MM.1S (cell line): ENCODE data around the gene DOCK4.

Source experiments
- DNase-seq: peaks from one replicate; pipeline ENCODE4 v3.0.0-alpha.2; 2015
- H2AFZ ChIP-seq: fragments of 300-600 bp; sonication (generic); 2 replicates; pipeline ENCODE4 v1.6.0; 2016; ENCODE audit warnings: antibody characterized with exemption, low read length
- H3F3A ChIP-seq: fragments of 300-600 bp; sonication (generic); 2 replicates; pipeline ENCODE4 v1.6.1; 2016; ENCODE audit warnings: mild to moderate bottlenecking, antibody characterized with exemption, low read length, moderate library complexity, mixed read lengths; ENCODE audit not compliant: insufficient read depth
- H3K27ac ChIP-seq: fragments of 300-600 bp; sonication (generic); 2 replicates; pipeline ENCODE4 v1.5.1; 2016; ENCODE audit warnings: mild to moderate bottlenecking, low read length
- H3K27me3 ChIP-seq: fragments of 300-600 bp; sonication (generic); replicated peaks from 2 replicates; pipeline ENCODE4 v1.6.0; 2016; ENCODE audit warnings: low read length; ENCODE audit not compliant: insufficient read depth
- H3K36me3 ChIP-seq: fragments of 300-600 bp; sonication (generic); replicated peaks from 2 replicates; pipeline ENCODE4 v1.6.1; 2016; ENCODE audit warnings: mild to moderate bottlenecking, low read length, mixed read lengths; ENCODE audit not compliant: insufficient read depth
- H3K4me1 ChIP-seq: fragments of 300-600 bp; sonication (generic); 2 replicates; pipeline ENCODE4 v1.6.1; 2016; ENCODE audit warnings: low read length, mixed read lengths
- H3K4me2 ChIP-seq: fragments of 300-600 bp; sonication (generic); 2 replicates; pipeline ENCODE4 v1.6.0; 2016; ENCODE audit warnings: low read depth, low read length
- H3K4me3 ChIP-seq: fragments of 300-600 bp; sonication (generic); 2 replicates; pipeline ENCODE4 v1.5.1; 2016; ENCODE audit warnings: low read length, mixed read lengths
- H3K79me2 ChIP-seq: fragments of 300-600 bp; sonication (generic); 2 replicates; pipeline ENCODE4 v1.6.1; 2016; ENCODE audit warnings: mixed run types, low read length, mixed read lengths
- H3K9ac ChIP-seq: fragments of 300-600 bp; sonication (generic); 2 replicates; pipeline ENCODE4 v1.6.1; 2016; ENCODE audit warnings: low read length, mixed read lengths
- H3K9me2 ChIP-seq: fragments of 300-600 bp; sonication (generic); replicated peaks from 2 replicates; pipeline ENCODE4 v1.6.1; 2016; ENCODE audit warnings: mild to moderate bottlenecking, low read length, mixed read lengths; ENCODE audit not compliant: insufficient read depth
- H3K9me3 ChIP-seq: fragments of 300-600 bp; sonication (generic); replicated peaks from 2 replicates; pipeline ENCODE4 v1.6.1; 2016; ENCODE audit warnings: mild to moderate bottlenecking, low read length, mixed read lengths; ENCODE audit not compliant: insufficient read depth
- H4K20me1 ChIP-seq: fragments of 300-600 bp; sonication (generic); 2 replicates; pipeline ENCODE4 v1.6.1; 2016; ENCODE audit warnings: mild to moderate bottlenecking, low read length, moderate library complexity, mixed read lengths; ENCODE audit not compliant: insufficient read depth
- CTCF ChIP-seq: fragments of 300-600 bp; sonication (generic); IDR thresholded peaks from 2 replicates; pipeline ENCODE4 v1.5.1; 2016; ENCODE audit warnings: antibody characterized with exemption, low read length, mixed read lengths
- EZH2 ChIP-seq: fragments of 300-600 bp; sonication (generic); optimal IDR thresholded peaks from 2 replicates; pipeline ENCODE3; 2017; ENCODE audit warnings: low read depth, mild to moderate bottlenecking, antibody characterized with exemption, low read length, mixed read lengths
- EZH2phosphoT487 ChIP-seq: fragments of 300-600 bp; sonication (generic); IDR thresholded peaks from 2 replicates; pipeline ENCODE4 v1.6.1; 2018; ENCODE audit warnings: antibody characterized with exemption, low read length

Gene DOCK4

GRCh38 chr7:112173568-112173905 is 32.7 kb downstream of the DOCK4 start:
- no peaks in the 10 kb centered on the region for H3K4me1 ChIP-seq
- H3K27me3 ChIP-seq: no peaks in the 10 kb centered on the region
- no peaks in the 10 kb centered on the region for H4K20me1 ChIP-seq
- H3F3A ChIP-seq: no peaks in the 10 kb centered on the region
- no peak overlapping the region for H2AFZ ChIP-seq
- peaks cover 94% of the 10 kb centered on the region for H3K79me2 ChIP-seq
- no peak for DNase-seq
- H3K4me3 ChIP-seq: no peak overlapping the region
- no peak overlapping the region for H3K27ac ChIP-seq
- no peaks in the 10 kb centered on the region for H3K9me3 ChIP-seq
- H3K4me2 ChIP-seq: no peak overlapping the region
- H3K9ac ChIP-seq: no peak overlapping the region
- no peaks in the 10 kb centered on the region for H3K36me3 ChIP-seq
- H3K9me2 ChIP-seq: no peaks in the 10 kb centered on the region
- TF ChIP-seq CTCF (no peak), EZH2phosphoT487 (no peak), EZH2 (no peak)

- Histone ChIP-seq H3K36me3 (no peaks in the 10 kb centered on the region), H3K9me3 (no peaks in the 10 kb centered on the region), H3K4me3 (no peak overlapping the region), H3F3A (no peaks in the 10 kb centered on the region), H2AFZ (no peak overlapping the region), H3K9me2 (no peaks in the 10 kb centered on the region), H4K20me1 (no peaks in the 10 kb centered on the region), H3K4me2 (no peak overlapping the region), H3K27me3 (no peaks in the 10 kb centered on the region), H3K79me2 (peaks cover 94% of the 10 kb centered on the region), H3K4me1 (no peaks in the 10 kb centered on the region), H3K9ac (no peak overlapping the region), H3K27ac (no peak overlapping the region)
- TF ChIP-seq EZH2phosphoT487 (no peak), CTCF (no peak), EZH2 (no peak)
- DNase-seq: no peak
These were observed 33.2 kb downstream of the DOCK4 start for GRCh38 chr7:112172870-112173567.

- Histone ChIP-seq H3K27me3 (no peaks in the 10 kb centered on the region), H4K20me1 (no peaks in the 10 kb centered on the region), H3K4me3 (no peak overlapping the region), H3K4me2 (no peak overlapping the region), H3K79me2 (peaks cover 92% of the 10 kb centered on the region), H2AFZ (no peak overlapping the region), H3K4me1 (no peaks in the 10 kb centered on the region), H3K9ac (no peak overlapping the region), H3K9me3 (no peaks in the 10 kb centered on the region), H3K9me2 (no peaks in the 10 kb centered on the region), H3K27ac (no peak overlapping the region), H3K36me3 (no peaks in the 10 kb centered on the region), H3F3A (no peaks in the 10 kb centered on the region)
- no peak for DNase-seq
- TF ChIP-seq EZH2: no peak
- TF ChIP-seq EZH2phosphoT487: no peak
- TF ChIP-seq CTCF: no peak
These were observed 34.5 kb downstream of the DOCK4 start for GRCh38 chr7:112171673-112172072.
